Hepatocyte (in vitro differentiated cells): ENCODE data around the gene AMY2B. TPM values are rescaled to one million over a fixed set of nuclear protein-coding genes. Genes with fewer than 3 reads are reported as not detected.
"Not testable (repeated sequence)": the region's sequence is repeated elsewhere in the genome, so short reads cannot be mapped to it uniquely, and the experiment has no call there.

ENCODE experiments used
- DNase-seq: peaks from one replicate; pipeline ENCODE4 v3.0.0-alpha.2; 2016; ENCODE audit warnings: low spot score
- H2AFZ ChIP-seq: fragments of 200-600 bp; sonication (generic); 2 replicates; pipeline ENCODE4 v1.6.0; 2016; ENCODE audit warnings: antibody characterized with exemption, mild to moderate bottlenecking
- H3K27ac ChIP-seq: fragments of 200-600 bp; sonication (generic); 2 replicates; pipeline ENCODE4 v1.5.1; 2016; ENCODE audit warnings: mild to moderate bottlenecking
- H3K27me3 ChIP-seq: fragments of 200-600 bp; sonication (generic); 2 replicates; pipeline ENCODE4 v1.6.1; 2016
- H3K36me3 ChIP-seq: fragments of 200-600 bp; sonication (generic); replicated peaks from 2 replicates; pipeline ENCODE4 v1.5.1; 2016; ENCODE audit warnings: low read depth; ENCODE audit not compliant: insufficient read depth
- H3K4me1 ChIP-seq: fragments of 200-600 bp; sonication (generic); 2 replicates; pipeline ENCODE4 v1.5.1; 2016; ENCODE audit warnings: mild to moderate bottlenecking, moderate library complexity; ENCODE audit not compliant: insufficient read depth
- H3K4me2 ChIP-seq: fragments of 200-600 bp; sonication (generic); 2 replicates; pipeline ENCODE4 v1.6.0; 2016
- H3K4me3 ChIP-seq: fragments of 200-600 bp; sonication (generic); 2 replicates; pipeline ENCODE4 v1.5.1; 2016; ENCODE audit warnings: mild to moderate bottlenecking
- H3K79me2 ChIP-seq: fragments of 200-600 bp; sonication (generic); 2 replicates; pipeline ENCODE4 v1.6.0; 2017; ENCODE audit warnings: mild to moderate bottlenecking
- H3K9me2 ChIP-seq: fragments of 200-600 bp; sonication (generic); replicated peaks from 2 replicates; pipeline ENCODE4 v1.6.0; 2017; ENCODE audit warnings: mild to moderate bottlenecking; ENCODE audit not compliant: insufficient read depth
- H3K9me3 ChIP-seq: fragments of 200-600 bp; sonication (generic); 2 replicates; pipeline ENCODE4 v1.5.1; 2016; ENCODE audit warnings: low read depth, mild to moderate bottlenecking
- H4K20me1 ChIP-seq: fragments of 200-600 bp; sonication (generic); 2 replicates; pipeline ENCODE4 v1.6.0; 2016; ENCODE audit warnings: mild to moderate bottlenecking; ENCODE audit not compliant: insufficient read depth, poor library complexity, severe bottlenecking
- CTCF ChIP-seq: fragments of 200-600 bp; sonication (generic); IDR thresholded peaks from 2 replicates; pipeline ENCODE4 v1.5.1; 2016; ENCODE audit warnings: antibody characterized with exemption, mild to moderate bottlenecking; ENCODE audit not compliant: poor library complexity
- EZH2 ChIP-seq: fragments of 200-600 bp; sonication (generic); IDR thresholded peaks from 2 replicates; pipeline ENCODE4 v1.6.1; 2016; ENCODE audit warnings: antibody characterized with exemption, mild to moderate bottlenecking, borderline replicate concordance
- EZH2phosphoT487 ChIP-seq: fragments of 200-600 bp; sonication (generic); IDR thresholded peaks from one replicate; pipeline ENCODE4 v1.6.1; 2018; ENCODE audit warnings: antibody characterized with exemption, mild to moderate bottlenecking, low read depth, moderate library complexity; ENCODE audit not compliant: unreplicated experiment, severe bottlenecking
- WGBS: methylation state at CpG from one replicate; pipeline ENCODE4 v1.1.6; 2016; ENCODE audit warnings: low lambda C conversion rate; ENCODE audit errors: missing lambda C conversion rate; 5-methylcytosine and 5-hydroxymethylcytosine counted together
- polyA plus RNA-seq: library from polyadenylated mRNA; unstranded; fragments of >200 nt; fragmentation: Nextera tagmentation; extraction: Ambion mirVana; gene quantifications from 2 replicates; pipeline ENCODE4 v1.2.1, GENCODE V29; 2016
- total RNA-seq: library from RNA; depleted of rRNA; stranded (reverse); fragments of >200 nt; gene quantifications from 2 replicates; pipeline ENCODE4 v1.2.3, GENCODE V29; 2014

Gene AMY2B
- total and polyA plus RNA-seq, 2 experiments from 2014 or later: 9.1 to 12.6 TPM

DNA sequence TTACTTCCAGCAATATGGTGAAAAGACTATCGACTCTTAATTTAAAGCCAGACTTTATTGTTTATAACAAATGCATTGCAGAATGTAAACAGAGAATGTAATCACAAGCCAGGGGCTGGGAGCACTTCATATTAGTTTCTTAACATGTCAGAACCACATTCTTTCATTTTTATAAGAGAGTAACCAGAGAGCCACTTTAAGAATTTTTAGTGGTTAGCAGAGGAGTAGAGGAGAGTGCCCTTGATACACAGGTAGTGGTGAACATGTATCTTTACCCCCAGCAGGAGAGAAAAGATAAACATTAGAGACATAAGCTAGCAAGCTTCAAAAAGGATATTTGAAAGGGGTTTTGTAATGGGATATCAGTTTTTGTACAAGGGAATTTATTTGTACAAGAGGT lies 11.1 kb downstream of the AMY2B start:
- WGBS: 71% methylated on average over 1 of the region's 1 CpG
- no peaks in the 10 kb centered on the region for H3K79me2 ChIP-seq
- H3K9me2 ChIP-seq: no peaks in the 10 kb centered on the region
- H4K20me1 ChIP-seq: no peaks in the 10 kb centered on the region
- H3K27ac ChIP-seq: no peak overlapping the region
- no peak overlapping the region for H3K4me3 ChIP-seq
- H3K27me3 ChIP-seq: no peaks in the 10 kb centered on the region
- no peak for TF ChIP-seq EZH2phosphoT487
- no peak for TF ChIP-seq EZH2
- no peak for TF ChIP-seq CTCF
- no peaks in the 10 kb centered on the region for H3K4me1 ChIP-seq
- no peaks in the 10 kb centered on the region for H3K36me3 ChIP-seq
- no peak overlapping the region for H2AFZ ChIP-seq
- DNase-seq: no peak
- no peaks in the 10 kb centered on the region for H3K9me3 ChIP-seq
- no peak overlapping the region for H3K4me2 ChIP-seq

DNA sequence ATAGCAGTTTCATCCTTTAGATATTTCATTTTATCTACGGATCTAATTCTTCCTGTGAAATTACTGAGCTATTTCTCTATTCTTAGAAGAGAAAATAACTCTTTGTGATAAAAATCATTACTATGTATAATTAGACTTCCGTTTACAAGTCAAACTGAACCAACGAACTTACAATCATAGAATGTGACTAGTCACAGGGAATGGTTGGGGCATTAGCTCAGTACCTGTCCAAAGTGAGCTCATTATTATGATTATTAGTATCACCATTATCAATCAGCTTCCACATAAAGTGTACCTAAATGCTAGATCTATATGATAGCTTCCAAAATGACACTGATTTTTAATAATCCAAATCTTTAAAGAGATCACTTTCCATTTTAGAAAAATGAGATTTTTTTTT lies 12.5 kb downstream of the AMY2B start:
- Histone ChIP-seq H3K27ac (no peak overlapping the region), H3K79me2 (no peaks in the 10 kb centered on the region), H2AFZ (no peak overlapping the region), H3K4me1 (no peaks in the 10 kb centered on the region), H3K4me3 (no peak overlapping the region), H3K36me3 (no peaks in the 10 kb centered on the region), H3K9me2 (no peaks in the 10 kb centered on the region), H3K4me2 (no peak overlapping the region), H4K20me1 (no peaks in the 10 kb centered on the region), H3K27me3 (no peaks in the 10 kb centered on the region), H3K9me3 (no peaks in the 10 kb centered on the region)
- 87% methylated on average over 3 of the region's 3 CpGs for WGBS
- no peak for DNase-seq
- TF ChIP-seq EZH2phosphoT487 (no peak), CTCF (no peak), EZH2 (no peak)

DNA sequence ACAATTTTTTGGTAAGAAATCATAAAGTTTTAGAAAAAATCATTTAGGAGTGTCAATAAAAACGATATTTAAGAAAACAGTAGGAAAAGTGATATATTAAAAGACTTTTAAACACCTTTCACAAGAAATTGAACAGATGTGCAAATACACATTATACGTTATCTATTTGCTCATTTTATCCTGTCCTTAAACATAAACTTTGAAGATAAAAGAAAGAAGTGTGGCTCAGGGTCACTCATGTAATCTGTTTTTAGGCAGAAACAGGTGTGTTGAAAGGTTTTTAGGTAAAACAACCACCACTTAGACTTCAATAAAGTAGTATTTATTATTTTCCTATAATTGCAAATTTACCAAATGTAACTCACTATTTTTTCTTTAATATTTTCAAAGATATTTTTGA lies 13.1 kb downstream of the AMY2B start:
- Histone ChIP-seq H2AFZ (no peak overlapping the region), H4K20me1 (no peaks in the 10 kb centered on the region), H3K27me3 (no peaks in the 10 kb centered on the region), H3K9me2 (no peaks in the 10 kb centered on the region), H3K79me2 (no peaks in the 10 kb centered on the region), H3K36me3 (no peaks in the 10 kb centered on the region), H3K4me2 (no peak overlapping the region), H3K27ac (no peak overlapping the region), H3K4me3 (no peak overlapping the region), H3K4me1 (no peaks in the 10 kb centered on the region), H3K9me3 (no peaks in the 10 kb centered on the region)
- DNase-seq: no peak
- WGBS: 61% methylated on average over 2 of the region's 2 CpGs
- TF ChIP-seq EZH2: no peak
- no peak for TF ChIP-seq CTCF

GRCh38 chr1:103602740-103603139 lies 31.4 kb downstream of the AMY2B start:
- H3K27ac ChIP-seq, H3K4me1 ChIP-seq, H3K27me3 ChIP-seq, H2AFZ ChIP-seq, H4K20me1 ChIP-seq, H3K36me3 ChIP-seq, DNase-seq, H3K4me2 ChIP-seq, H3K79me2 ChIP-seq, H3K9me2 ChIP-seq, H3K9me3 ChIP-seq, H3K4me3 ChIP-seq: not testable (repeated sequence)
- no CpG with 5 or more reads among the region's 3 CpGs for WGBS
